Activated T-cell treated with anti-CD3 and anti-CD28 coated beads for 24 hours (primary cell): ENCODE data around the gene CEP128.

ENCODE experiments used
- DNase-seq: peaks from one replicate; pipeline ENCODE4 v3.0.0-alpha.2; 2020; ENCODE audit warnings: low read depth

CEP128 gene

GRCh38 chr14:80664576-80664975 is 277.0 kb downstream of the CEP128 start:
- DNase-seq, result no peak

- no peak for DNase-seq
Measured at GRCh38 chr14:80663541-80663940, 278.0 kb downstream of the CEP128 start.

GRCh38 chr14:80659783-80660182 is 281.8 kb downstream of the CEP128 start:
- DNase-seq, result no peak

GRCh38 chr14:80658733-80659132 is 282.8 kb downstream of the CEP128 start:
- DNase-seq, result no peak

GRCh38 chr14:80658155-80658554 is 283.4 kb downstream of the CEP128 start:
- DNase-seq, result no peak

GRCh38 chr14:80653956-80654355 is 287.6 kb downstream of the CEP128 start:
- no peak for DNase-seq

GRCh38 chr14:80645667-80646413 is 295.7 kb downstream of the CEP128 start:
- DNase-seq, result no peak

- DNase-seq, result no peak
Measured at GRCh38 chr14:80644826-80645225, 296.7 kb downstream of the CEP128 start.

GRCh38 chr14:80638620-80639515 is 302.7 kb downstream of the CEP128 start:
- no peak for DNase-seq

GRCh38 chr14:80637756-80638619 is 303.6 kb downstream of the CEP128 start:
- DNase-seq, result no peak

- DNase-seq, result no peak
Measured at GRCh38 chr14:80636071-80636470, 305.5 kb downstream of the CEP128 start.

- DNase-seq, result no peak
Measured at GRCh38 chr14:80634106-80634758, 307.3 kb downstream of the CEP128 start.

GRCh38 chr14:80629606-80630005 is 311.9 kb downstream of the CEP128 start:
- DNase-seq, result no peak

- DNase-seq, result no peak
Measured at GRCh38 chr14:80628547-80628946, 313.0 kb downstream of the CEP128 start.

GRCh38 chr14:80627745-80628144 is 313.8 kb downstream of the CEP128 start:
- no peak for DNase-seq

GRCh38 chr14:80624581-80624980 is 317.0 kb downstream of the CEP128 start:
- DNase-seq, result no peak

GRCh38 chr14:80621701-80622100 is 319.8 kb downstream of the CEP128 start:
- no peak for DNase-seq

- no peak for DNase-seq
Measured at GRCh38 chr14:80620434-80620833, 321.1 kb downstream of the CEP128 start.

GRCh38 chr14:80618751-80619329 is 322.7 kb downstream of the CEP128 start:
- no peak for DNase-seq

GRCh38 chr14:80615831-80616230 is 325.7 kb downstream of the CEP128 start:
- DNase-seq, result no peak

GRCh38 chr14:80609055-80609454 is 332.5 kb downstream of the CEP128 start:
- DNase-seq, result no peak
